Kidney (tissue), 14 donors: ENCODE measurements around the gene PPP2R2C. TPM values are rescaled to one million over a fixed set of nuclear protein-coding genes. Genes with fewer than 3 reads are reported as not detected.

Source experiments
- DNase-seq, 5 donors: peaks; one replicate each; pipeline ENCODE4 v3.0.0-alpha.2; 2013 to 2020
- FAIRE-seq: peaks from 2 replicates; lab custom pipeline; 2012; peaks lifted over from hg19 to GRCh38; lab: Jason Lieb, UNC
- H3K27ac ChIP-seq, 2 donors: one replicate each; pipeline ENCODE4 v1.7.0; 2013; ENCODE audit warnings: low read depth in 2 of 2, low read length in 2 of 2, inconsistent platforms in 1 of 2
- H3K27me3 ChIP-seq: one replicate; pipeline ENCODE4 v1.7.1; 2013; ENCODE audit warnings: low read length, inconsistent platforms; ENCODE audit not compliant: control insufficient read depth, insufficient read depth
- H3K36me3 ChIP-seq, 3 donors: one replicate each; pipeline versions ENCODE4 v1.7.0 to v1.7.1; 2013; ENCODE audit warnings: low read length in 3 of 3, control low read depth in 1 of 3, inconsistent platforms in 1 of 3; ENCODE audit not compliant: insufficient read depth in 3 of 3, control insufficient read depth in 2 of 3
- H3K4me1 ChIP-seq, 3 donors: one replicate each; pipeline versions ENCODE4 v1.7.0 to v1.7.1; 2013; ENCODE audit warnings: low read length in 3 of 3, inconsistent platforms in 1 of 3, low read depth in 1 of 3; ENCODE audit not compliant: control insufficient read depth in 2 of 3, insufficient read depth in 2 of 3
- H3K4me3 ChIP-seq, 3 donors: one replicate each; pipeline versions ENCODE4 v1.7.0 to v1.8.1; 2013; ENCODE audit warnings: low read length in 3 of 3, control low read depth in 1 of 3, inconsistent platforms in 1 of 3
- H3K9ac ChIP-seq, 3 donors: one replicate each; pipeline versions ENCODE4 v1.7.0 to v1.7.1; 2013; ENCODE audit warnings: low read length in 3 of 3, control low read depth in 1 of 3, inconsistent platforms in 1 of 3
- H3K9me3 ChIP-seq, 3 donors: one replicate each; pipeline versions ENCODE4 v1.7.0 to v1.7.1; 2013; ENCODE audit warnings: low read length in 3 of 3, control low read depth in 1 of 3, inconsistent platforms in 1 of 3; ENCODE audit not compliant: control insufficient read depth in 2 of 3, insufficient read depth in 1 of 3
- intact Hi-C: fragments of 100-400 bp; cut with DNase I; formaldehyde crosslinking; loops from one replicate; pipeline ENCODE4 v1.11.1; 2022
- polyA plus RNA-seq: library from polyadenylated mRNA; stranded (reverse); fragments of 350-450 nt; fragmentation: Illumina TruSeq; extraction: RNeasy Lipid Tissue Mini Kit (QIAGEN cat#74804); gene quantifications from one replicate; pipeline ENCODE4 v1.2.3, GENCODE V29; 2014; ENCODE audit warnings: low read depth, low replicate concordance; ENCODE audit not compliant: insufficient read depth
- total RNA-seq: library from RNA; stranded (reverse); fragmentation: NEBNext Ultra II Directional; extraction: Animal tissue kit (Norgen Biotek cat#: 25700); gene quantifications from one replicate; pipeline ENCODE4 v1.2.1, GENCODE V29; 2021
- TF ChIP-seq, protein P1 (sequence below): IDR thresholded peaks from 3 replicates; pipeline ENCODE4 v1.5.1; 2012; ENCODE audit warnings: mild to moderate bottlenecking, moderate library complexity, borderline replicate concordance; ENCODE audit not compliant: insufficient read depth; ENCODE audit errors: extremely low read depth
- donor health status: control.
- donor health status: control.
- donor health status: control.
- donor health status: control.
- donor health status: control.
- donor health status: DM: yes; HTN: yes; CAD: no.
- donor health status: Normal renal cell carcinoma (clear cell type).

Gene PPP2R2C
- total and polyA plus RNA-seq, 2 donors from 2014 or later, result 0.39 to 0.82 TPM

DNA sequence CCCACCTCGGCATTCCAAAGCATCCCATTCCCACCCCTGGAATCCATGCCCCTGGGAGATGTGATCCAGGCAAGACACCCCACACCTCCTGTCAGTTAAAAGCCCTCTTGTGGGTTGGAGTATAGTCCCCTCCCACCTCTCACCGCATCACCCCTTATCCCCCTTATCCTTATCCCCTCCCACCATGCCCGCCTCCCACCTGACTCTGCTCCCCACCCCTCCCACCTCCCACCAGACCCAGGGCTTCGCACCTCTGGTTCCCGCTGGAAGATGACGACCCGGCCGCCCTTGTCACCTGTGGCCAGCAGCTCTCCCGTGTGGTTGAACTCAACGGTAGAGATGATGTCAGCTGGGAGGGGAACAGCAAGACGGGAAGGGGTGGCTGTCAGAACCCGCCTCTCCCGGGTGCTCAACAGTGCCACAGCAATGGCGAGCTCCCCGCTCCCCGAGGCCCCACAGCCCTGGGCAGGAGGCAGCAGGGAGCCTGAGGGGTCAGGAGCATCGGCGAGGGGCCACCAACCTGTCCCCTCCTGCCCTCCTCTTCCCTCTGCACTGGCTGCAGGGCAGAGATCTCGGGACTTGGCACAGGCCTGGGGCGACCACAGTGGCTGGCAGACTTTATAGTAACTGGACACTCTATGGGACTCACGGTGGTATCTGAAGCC is 91.5 kb downstream of the PPP2R2C start:
- no peaks in the 10 kb centered on the region for H3K36me3 ChIP-seq
- DNase-seq, result peak in 1 of 5 donors; percentile 67
- H3K27ac ChIP-seq, result no peak overlapping the region
- H3K9ac ChIP-seq, result no peak overlapping the region
- H3K9me3 ChIP-seq, result no peaks in the 10 kb centered on the region
- TF ChIP-seq, protein P1, sequence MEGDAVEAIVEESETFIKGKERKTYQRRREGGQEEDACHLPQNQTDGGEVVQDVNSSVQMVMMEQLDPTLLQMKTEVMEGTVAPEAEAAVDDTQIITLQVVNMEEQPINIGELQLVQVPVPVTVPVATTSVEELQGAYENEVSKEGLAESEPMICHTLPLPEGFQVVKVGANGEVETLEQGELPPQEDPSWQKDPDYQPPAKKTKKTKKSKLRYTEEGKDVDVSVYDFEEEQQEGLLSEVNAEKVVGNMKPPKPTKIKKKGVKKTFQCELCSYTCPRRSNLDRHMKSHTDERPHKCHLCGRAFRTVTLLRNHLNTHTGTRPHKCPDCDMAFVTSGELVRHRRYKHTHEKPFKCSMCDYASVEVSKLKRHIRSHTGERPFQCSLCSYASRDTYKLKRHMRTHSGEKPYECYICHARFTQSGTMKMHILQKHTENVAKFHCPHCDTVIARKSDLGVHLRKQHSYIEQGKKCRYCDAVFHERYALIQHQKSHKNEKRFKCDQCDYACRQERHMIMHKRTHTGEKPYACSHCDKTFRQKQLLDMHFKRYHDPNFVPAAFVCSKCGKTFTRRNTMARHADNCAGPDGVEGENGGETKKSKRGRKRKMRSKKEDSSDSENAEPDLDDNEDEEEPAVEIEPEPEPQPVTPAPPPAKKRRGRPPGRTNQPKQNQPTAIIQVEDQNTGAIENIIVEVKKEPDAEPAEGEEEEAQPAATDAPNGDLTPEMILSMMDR, result no peak
- H3K27me3 ChIP-seq, result no peaks in the 10 kb centered on the region
- no peak for FAIRE-seq
- H3K4me3 ChIP-seq, result no peak overlapping the region
- intact Hi-C loops, result no loop called here
- no peaks in the 10 kb centered on the region for H3K4me1 ChIP-seq

DNA sequence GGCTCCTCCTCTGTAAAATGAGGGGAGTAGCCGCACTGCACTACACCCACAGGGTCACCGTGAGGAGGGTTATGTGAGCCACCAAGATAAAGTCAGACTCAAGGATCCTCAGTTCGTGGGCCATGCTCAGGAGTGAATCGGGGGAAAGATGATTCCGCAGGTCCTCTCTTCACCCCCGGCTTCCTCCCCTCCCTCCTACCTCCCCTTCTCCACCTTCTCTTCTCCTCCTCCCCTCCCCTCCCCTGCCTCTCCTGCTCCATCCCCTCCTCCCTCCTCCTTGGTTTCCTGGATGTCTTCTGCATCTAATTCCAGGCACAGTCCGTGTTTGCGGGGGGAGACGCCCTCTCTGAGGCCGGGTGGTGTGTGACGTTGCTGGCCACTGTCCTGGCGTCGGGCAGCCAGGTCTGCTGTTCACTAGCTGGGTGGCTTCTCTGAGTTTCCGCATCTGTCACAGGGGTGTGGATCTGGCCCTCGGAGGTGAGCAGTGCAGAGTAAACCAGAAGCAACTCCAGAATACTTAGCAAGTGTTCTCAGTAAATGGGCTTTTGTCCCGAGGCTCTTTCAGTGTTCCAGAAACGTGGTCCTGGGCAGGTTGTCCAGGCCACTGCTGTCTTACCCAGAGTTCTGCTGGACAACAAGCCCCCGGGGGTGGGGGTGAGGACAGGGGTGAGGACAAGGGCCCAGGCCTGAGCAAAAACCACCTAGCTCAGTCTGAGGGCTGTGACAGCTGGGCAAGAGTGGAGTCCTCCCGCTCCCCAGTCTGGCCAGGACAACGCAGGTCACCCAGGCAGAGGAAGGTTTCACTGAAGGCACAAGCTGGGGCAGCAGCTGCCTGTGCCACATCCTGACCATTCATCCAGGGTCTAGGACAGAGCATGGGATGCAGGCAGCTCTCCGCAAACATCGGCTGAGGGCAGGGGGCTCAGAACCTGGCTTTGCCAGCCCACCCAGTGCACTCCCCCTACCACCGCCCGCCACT is 92.4 kb downstream of the PPP2R2C start:
- Histone ChIP-seq H3K36me3 (no peaks in the 10 kb centered on the region), H3K27me3 (no peaks in the 10 kb centered on the region), H3K27ac (no peak overlapping the region), H3K9ac (no peak overlapping the region), H3K4me1 (no peaks in the 10 kb centered on the region), H3K4me3 (no peak overlapping the region), H3K9me3 (no peaks in the 10 kb centered on the region)
- FAIRE-seq, result no peak
- peak in 3 of 5 donors; percentile 16 to 51 (median 30) for DNase-seq
- intact Hi-C loops, result no loop called here
- TF ChIP-seq, protein P1, result no peak

DNA sequence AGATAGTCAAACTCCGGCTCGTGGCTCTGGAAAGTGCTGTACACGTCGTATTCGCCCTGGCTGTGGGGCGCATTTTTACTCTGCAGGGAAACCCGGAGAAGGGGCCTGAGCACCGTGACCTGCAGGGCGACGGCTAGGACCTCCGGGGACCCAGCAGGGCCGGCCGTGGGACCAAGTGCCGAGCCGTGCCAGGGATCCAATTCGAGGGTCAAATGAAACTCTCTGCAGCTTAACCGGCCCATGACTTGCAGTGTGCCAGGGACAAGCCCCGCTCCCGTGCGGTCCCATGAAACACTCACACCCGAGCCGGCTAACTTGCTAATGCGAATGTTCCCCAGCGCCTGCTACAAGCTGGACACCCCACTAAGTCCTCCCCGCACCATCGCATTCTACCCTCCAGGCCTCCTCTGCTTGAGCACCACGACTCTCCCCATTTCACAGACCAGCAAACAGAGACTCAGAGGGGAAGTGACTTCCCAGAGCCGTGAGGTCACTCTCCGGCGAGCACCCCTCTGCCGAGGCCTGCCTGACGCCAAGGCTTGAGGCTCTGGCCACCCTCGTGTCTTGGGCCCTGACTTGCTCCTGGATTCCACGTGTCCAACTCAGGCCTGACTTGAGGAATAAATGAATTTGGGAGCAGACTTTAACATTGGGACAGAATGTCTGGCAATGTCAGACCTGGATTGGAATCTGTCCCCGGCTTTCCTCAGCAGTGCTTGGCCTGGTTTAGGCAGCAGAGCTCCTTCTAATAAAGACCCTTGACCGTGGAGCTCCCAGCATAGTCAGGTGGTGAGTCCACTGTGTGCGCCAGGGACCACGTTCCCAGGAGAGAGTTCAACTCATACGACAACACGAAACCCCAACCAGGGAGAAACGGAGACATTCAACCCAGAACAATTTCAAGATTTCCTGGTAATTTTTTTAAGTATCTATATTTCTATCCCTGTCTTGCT is 93.6 kb downstream of the PPP2R2C start:
- no peak overlapping the region for H3K9ac ChIP-seq
- FAIRE-seq (no peak), DNase-seq (peak in 1 of 5 donors; percentile 40)
- no peaks in the 10 kb centered on the region for H3K36me3 ChIP-seq
- intact Hi-C loops, result no loop called here
- TF ChIP-seq, protein P1, result no peak
- no peaks in the 10 kb centered on the region for H3K9me3 ChIP-seq
- H3K27ac ChIP-seq, result no peak overlapping the region
- no peak overlapping the region for H3K4me3 ChIP-seq
- H3K27me3 ChIP-seq, result no peaks in the 10 kb centered on the region
- no peaks in the 10 kb centered on the region for H3K4me1 ChIP-seq
